Left ventricle myocardium inferior (tissue), 1 donor: Measurements from ENCODE around the gene SLC37A1. TPM values are rescaled to one million over a fixed set of nuclear protein-coding genes. Genes with fewer than 3 reads are reported as not detected.

Experiments
- DNase-seq: peaks from one replicate; pipeline ENCODE4 v3.0.0-alpha.2; 2020
- H3K27ac ChIP-seq: fragments of 200-600 bp; replicated peaks from 2 replicates; pipeline ENCODE4 v1.8.0; 2021
- H3K27me3 ChIP-seq: fragments of 200-600 bp; 2 replicates; pipeline ENCODE4 v1.8.0; 2021; ENCODE audit warnings: low read depth
- H3K36me3 ChIP-seq: fragments of 200-600 bp; 2 replicates; pipeline ENCODE4 v1.8.0; 2021
- H3K4me1 ChIP-seq: fragments of 200-600 bp; 2 replicates; pipeline ENCODE4 v1.8.0; 2021
- H3K4me3 ChIP-seq: fragments of 200-600 bp; 2 replicates; pipeline ENCODE4 v1.8.0; 2021; ENCODE audit warnings: mild to moderate bottlenecking, moderate library complexity
- H3K9me3 ChIP-seq: fragments of 200-600 bp; replicated peaks from 2 replicates; pipeline ENCODE4 v1.8.0; 2021
- intact Hi-C: fragments of 100-400 bp; cut with micrococcal nuclease; formaldehyde crosslinking; loops from one replicate; pipeline ENCODE4 v1.11.0; 2022
- total RNA-seq: library from RNA; stranded (reverse); fragmentation: NEBNext Ultra II Directional; extraction: Animal tissue kit (Norgen Biotek cat#: 25700); gene quantifications from one replicate; pipeline ENCODE4 v1.2.1, GENCODE V29; 2021
- TF ChIP-seq, protein P1 (sequence below): fragments of 200-600 bp; IDR thresholded peaks from 2 replicates; pipeline ENCODE4 v1.8.0; 2021; ENCODE audit warnings: antibody characterized with exemption, mild to moderate bottlenecking, borderline replicate concordance
- donor health status: DM: no; HTN: yes; CAD: no; lungs with severe emphysema.

Gene SLC37A1
- total RNA-seq, 1 donor from 2014 or later: 3.8 TPM

DNA sequence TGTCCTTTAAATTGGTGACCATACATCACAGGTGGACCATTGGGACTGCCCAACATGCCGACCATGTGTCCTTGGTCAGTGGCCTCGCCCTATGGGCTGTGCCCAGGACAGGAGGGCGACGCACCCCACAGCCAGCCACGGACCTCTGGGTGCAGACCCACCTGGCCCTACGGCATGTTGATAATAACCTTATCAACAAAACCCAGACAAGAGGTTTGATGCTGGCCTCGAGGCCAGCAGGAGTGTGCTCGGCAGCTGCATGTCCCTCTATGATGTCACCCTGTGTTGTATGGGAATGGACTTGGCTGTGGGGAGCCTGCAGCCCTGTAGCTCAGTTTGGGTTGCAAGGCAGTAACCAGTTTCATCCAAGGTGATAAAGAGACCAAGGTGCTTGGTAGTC is 32.1 kb downstream of the SLC37A1 start:
- TF ChIP-seq, protein P1, sequence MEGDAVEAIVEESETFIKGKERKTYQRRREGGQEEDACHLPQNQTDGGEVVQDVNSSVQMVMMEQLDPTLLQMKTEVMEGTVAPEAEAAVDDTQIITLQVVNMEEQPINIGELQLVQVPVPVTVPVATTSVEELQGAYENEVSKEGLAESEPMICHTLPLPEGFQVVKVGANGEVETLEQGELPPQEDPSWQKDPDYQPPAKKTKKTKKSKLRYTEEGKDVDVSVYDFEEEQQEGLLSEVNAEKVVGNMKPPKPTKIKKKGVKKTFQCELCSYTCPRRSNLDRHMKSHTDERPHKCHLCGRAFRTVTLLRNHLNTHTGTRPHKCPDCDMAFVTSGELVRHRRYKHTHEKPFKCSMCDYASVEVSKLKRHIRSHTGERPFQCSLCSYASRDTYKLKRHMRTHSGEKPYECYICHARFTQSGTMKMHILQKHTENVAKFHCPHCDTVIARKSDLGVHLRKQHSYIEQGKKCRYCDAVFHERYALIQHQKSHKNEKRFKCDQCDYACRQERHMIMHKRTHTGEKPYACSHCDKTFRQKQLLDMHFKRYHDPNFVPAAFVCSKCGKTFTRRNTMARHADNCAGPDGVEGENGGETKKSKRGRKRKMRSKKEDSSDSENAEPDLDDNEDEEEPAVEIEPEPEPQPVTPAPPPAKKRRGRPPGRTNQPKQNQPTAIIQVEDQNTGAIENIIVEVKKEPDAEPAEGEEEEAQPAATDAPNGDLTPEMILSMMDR: no peak
- Histone ChIP-seq H3K4me3 (no peak overlapping the region), H3K27me3 (no peaks in the 10 kb centered on the region), H3K27ac (no peak overlapping the region), H3K4me1 (no peaks in the 10 kb centered on the region), H3K36me3 (peaks cover 66% of the 10 kb centered on the region), H3K9me3 (no peaks in the 10 kb centered on the region)
- DNase-seq: no peak
- intact Hi-C loops: no loop called here

GRCh38 chr21:42546433-42546832 is 32.8 kb downstream of the SLC37A1 start:
- TF ChIP-seq, protein P1: no peak
- no peaks in the 10 kb centered on the region for H3K9me3 ChIP-seq
- H3K4me3 ChIP-seq: no peak overlapping the region
- intact Hi-C loops: no loop called here
- H3K27ac ChIP-seq: no peak overlapping the region
- no peaks in the 10 kb centered on the region for H3K4me1 ChIP-seq
- DNase-seq: no peak
- H3K27me3 ChIP-seq: no peaks in the 10 kb centered on the region
- H3K36me3 ChIP-seq: peaks cover 61% of the 10 kb centered on the region

- DNase-seq: no peak
- no peak overlapping the region for H3K27ac ChIP-seq
- H3K36me3 ChIP-seq: peaks cover 61% of the 10 kb centered on the region
- H3K27me3 ChIP-seq: no peaks in the 10 kb centered on the region
- intact Hi-C loops: no loop called here
- no peak overlapping the region for H3K4me3 ChIP-seq
- H3K9me3 ChIP-seq: no peaks in the 10 kb centered on the region
- TF ChIP-seq, protein P1: no peak
- H3K4me1 ChIP-seq: no peaks in the 10 kb centered on the region
Observed at GRCh38 chr21:42547001-42547905, 33.6 kb downstream of the SLC37A1 start.

DNA sequence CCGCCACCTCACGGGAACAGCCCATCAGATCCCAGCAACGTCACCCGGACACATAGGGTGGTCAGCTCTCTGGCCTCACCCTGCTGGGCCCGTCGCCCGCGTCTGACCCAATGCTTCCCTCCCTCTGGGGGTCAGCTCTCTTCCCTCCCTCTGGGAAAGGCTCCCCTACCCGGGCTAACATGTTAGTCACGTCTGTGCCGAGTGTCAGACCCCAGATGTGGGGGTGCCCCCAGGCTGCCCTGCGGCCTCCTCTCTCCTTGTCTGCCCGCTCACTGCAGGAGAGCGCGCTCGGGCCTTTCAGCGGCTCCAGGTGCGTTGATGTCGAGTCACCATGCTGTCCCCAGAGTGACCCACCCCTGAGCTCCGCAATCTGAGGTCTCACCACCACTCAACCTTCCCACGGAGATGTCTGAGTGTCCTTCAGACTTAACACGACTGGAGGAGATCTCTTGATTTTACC is 34.3 kb downstream of the SLC37A1 start:
- no peaks in the 10 kb centered on the region for H3K9me3 ChIP-seq
- TF ChIP-seq, protein P1: no peak
- H3K27me3 ChIP-seq: no peaks in the 10 kb centered on the region
- peaks cover 56% of the 10 kb centered on the region for H3K36me3 ChIP-seq
- H3K27ac ChIP-seq: no peak overlapping the region
- intact Hi-C loops: no loop called here
- no peak for DNase-seq
- H3K4me1 ChIP-seq: no peaks in the 10 kb centered on the region
- no peak overlapping the region for H3K4me3 ChIP-seq

DNA sequence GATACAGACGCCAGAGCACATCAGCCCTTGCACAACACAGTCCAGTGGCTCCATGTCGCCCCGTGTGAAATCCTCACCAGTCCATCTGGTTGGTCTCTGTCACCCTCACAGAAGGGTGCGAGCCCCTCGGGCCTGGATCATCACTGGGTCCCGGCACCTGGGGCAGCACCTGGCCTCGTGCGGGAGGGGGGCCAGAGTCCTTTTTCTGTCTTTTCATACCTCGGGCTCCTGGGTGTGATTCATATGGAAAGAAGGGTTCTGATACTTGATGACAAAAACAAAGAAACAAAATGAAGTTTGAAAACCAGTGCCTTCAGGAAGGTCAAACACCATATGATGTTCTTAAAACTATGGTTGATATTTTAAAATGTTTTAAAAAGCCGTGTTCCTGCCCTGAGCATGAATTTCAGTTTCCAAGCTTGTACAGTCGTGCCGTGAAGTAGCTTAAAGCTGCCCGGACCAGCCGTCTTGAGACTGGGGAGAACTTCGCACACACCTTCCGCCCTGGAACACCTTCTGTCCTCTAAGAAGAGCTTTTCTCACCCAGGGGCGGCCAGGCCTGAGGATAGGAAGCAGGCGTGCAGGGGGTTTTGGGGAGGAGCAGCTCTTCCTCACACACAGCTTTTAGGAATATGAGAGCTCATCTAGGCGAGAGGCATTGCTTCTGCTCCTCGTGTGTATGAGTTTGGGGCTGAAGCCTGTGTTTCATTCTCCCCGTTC is 35.2 kb downstream of the SLC37A1 start:
- no peaks in the 10 kb centered on the region for H3K27me3 ChIP-seq
- intact Hi-C loops: no loop called here
- no peak overlapping the region for H3K4me3 ChIP-seq
- TF ChIP-seq, protein P1: no peak
- H3K9me3 ChIP-seq: no peaks in the 10 kb centered on the region
- peaks cover 47% of the 10 kb centered on the region for H3K36me3 ChIP-seq
- no peaks in the 10 kb centered on the region for H3K4me1 ChIP-seq
- H3K27ac ChIP-seq: no peak overlapping the region
- no peak for DNase-seq
